GM12878 (cell line): ENCODE measurements around the gene PUSL1.

Source experiments
- EP300 ChIP-seq, 2 experiments: fragments of 150-350 bp in 1 of 2; IDR thresholded peaks; 2 replicates each; pipeline ENCODE4 v1.6.1; 2011 to 2012; ENCODE audit warnings: low read depth in 2 of 2, low read length in 2 of 2, borderline replicate concordance in 1 of 2, improper control_type of control experiment in 1 of 2, inconsistent platforms in 1 of 2; ENCODE audit not compliant: control insufficient read depth in 1 of 2
- EZH2 ChIP-seq: IDR thresholded peaks from 2 replicates; pipeline ENCODE4 v1.6.1; 2012; ENCODE audit warnings: low read depth, mild to moderate bottlenecking, control low read depth, inconsistent platforms, low read length, borderline replicate concordance; ENCODE audit not compliant: control insufficient read depth
- MYB ChIP-seq: fragments of 150-350 bp; IDR thresholded peaks from 2 replicates; pipeline ENCODE4 v1.6.1; 2014; ENCODE audit warnings: mild to moderate bottlenecking, low read depth, low read length, borderline replicate concordance
- POLR2AphosphoS5 ChIP-seq: IDR thresholded peaks from 2 replicates; pipeline ENCODE4 v1.6.1; 2011; ENCODE audit warnings: mild to moderate bottlenecking, low read length, inconsistent platforms
- SIN3A ChIP-seq: IDR thresholded peaks from 2 replicates; pipeline ENCODE4 v1.6.1; 2012; ENCODE audit warnings: low read depth, low read length, improper control_type of control experiment

GRCh38 chr1:1303736-1304135 is 4.7 kb upstream of the PUSL1 start:
- no peak for TF ChIP-seq EP300 (IDR thresholded peaks at IDR 0.05; ENCODE audit: borderline replicate concordance in 1 of 2, control insufficient read depth in 1 of 2, low read depth in 2 of 2, low read length in 2 of 2)
- TF ChIP-seq EZH2: no peak
- TF ChIP-seq MYB: no peak
- TF ChIP-seq SIN3A: no peak
- no peak for TF ChIP-seq POLR2AphosphoS5
